Measurements from ENCODE around the gene OLFM2.

The OLFM2 gene

DNA sequence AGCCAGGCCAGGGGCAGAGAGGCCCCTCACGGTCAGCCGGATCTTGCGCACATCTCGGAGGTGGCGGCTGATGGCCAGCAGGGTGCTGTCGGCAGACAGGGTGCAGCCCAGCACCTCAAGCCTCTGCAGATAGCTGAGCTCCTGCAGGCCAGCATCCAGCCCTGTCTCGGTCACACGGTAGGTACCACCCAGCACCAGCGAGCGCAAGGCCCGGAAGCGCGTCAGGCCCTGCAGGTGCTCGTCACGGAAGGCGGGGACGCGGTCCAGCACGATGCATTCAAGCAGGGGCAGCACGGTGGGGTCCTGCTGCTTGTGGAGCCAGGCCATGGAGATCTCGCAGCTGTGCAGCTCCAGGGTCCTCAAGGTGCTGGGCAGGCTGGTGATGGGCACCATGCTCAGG, 125.2 kb downstream of the OLFM2 start:
- no peak for DNase-seq (ENCODE audit: low read depth, low spot score)
- no peak overlapping the region for H3K4me3 ChIP-seq (ENCODE audit: low read length)

DNA sequence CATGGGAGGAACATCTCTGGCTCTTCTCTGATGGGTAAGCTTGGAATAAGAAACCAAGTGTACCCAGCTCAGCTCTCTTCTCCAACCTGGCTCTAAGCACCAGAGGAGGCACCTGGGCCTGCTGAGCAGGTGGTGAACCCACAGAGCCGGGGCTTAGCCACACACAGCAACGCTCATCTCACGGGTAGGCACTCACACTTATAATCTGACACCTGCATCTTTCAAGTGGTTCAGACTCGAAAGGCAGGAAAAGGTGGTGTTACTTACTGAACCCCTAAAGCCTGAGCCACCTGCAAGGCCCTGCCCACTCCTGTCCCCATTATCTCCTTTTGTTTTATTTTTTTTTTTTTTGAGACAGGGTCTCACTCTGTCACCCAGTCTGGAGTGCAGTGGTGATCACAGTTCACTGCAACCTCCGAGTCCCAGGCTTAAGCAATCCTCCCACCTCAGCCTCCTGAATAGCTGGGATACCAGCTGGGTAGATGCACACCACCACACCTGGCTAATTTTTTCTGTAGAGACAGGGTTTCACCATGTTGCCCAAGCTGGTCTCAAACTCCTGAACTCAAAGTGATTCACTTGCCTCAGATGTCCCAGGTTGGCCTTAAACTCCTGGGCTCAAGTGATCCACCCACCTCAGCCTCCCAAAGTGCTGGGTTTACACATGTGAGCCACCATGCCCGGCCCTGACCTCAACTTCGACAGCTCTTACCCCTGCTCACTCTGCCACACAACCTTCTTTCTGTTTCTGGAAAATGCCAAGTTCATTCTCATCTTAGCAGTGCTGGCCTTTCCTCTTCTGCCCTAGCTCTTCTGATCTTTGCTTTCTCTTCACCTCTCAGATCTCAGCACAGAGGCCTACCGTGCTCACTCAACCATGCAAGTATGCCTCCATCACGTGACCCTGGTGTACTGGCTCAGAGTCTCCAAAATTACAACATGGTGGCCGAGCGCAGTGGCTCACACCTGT, 127.2 kb downstream of the OLFM2 start:
- no peak overlapping the region for H3K4me3 ChIP-seq (ENCODE audit: low read length)
- DNase-seq (ENCODE audit: low read depth, low spot score), result peak; percentile 97

DNA sequence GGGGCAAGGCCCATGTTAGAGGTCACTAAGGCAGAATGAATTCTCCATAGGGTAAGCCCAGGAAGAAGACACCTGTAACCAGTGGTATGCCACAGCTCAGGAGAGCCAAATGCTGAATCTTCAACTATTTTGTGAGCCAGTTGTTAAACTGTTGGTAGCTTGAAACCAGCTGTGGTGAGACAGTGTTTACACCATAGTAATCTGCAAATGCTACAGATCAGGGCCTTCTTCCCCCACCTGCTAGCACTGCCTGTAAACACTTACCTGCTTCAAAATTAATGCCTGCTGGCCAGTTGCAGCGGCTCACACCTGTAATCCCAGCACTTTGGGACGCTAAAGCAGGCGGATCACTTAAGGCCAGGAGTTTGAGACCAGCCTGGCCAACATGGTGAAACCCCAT, 129.5 kb downstream of the OLFM2 start:
- no peak for DNase-seq (ENCODE audit: low read depth, low spot score)
- H3K4me3 ChIP-seq (ENCODE audit: low read length), result no peak overlapping the region
